Stimulated activated CD4-positive, alpha-beta T cell treated with anti-CD3 and anti-CD28 coated beads, TNF-alpha, amount 100 ng/mL, for 48 hours (primary cell): ENCODE measurements around the gene KMT5C.

Experiments used
- DNase-seq, 3 donors: peaks; one replicate each; pipeline ENCODE4 v3.0.0-alpha.2; 2020; ENCODE audit warnings: low read depth in 3 of 3

Gene KMT5C

GRCh38 chr19:55339105-55339888 lies at the start of gene KMT5C:
KMT5C (plus strand) TSS chr19:55339876; CDS start chr19:55341937, 2,061 bp downstream.
- DNase-seq: peak; percentile 100

- DNase-seq: no peak
Measured at GRCh38 chr19:55297267-55297666, 42.4 kb upstream of the KMT5C start.

- DNase-seq: no peak
Measured at GRCh38 chr19:55299991-55300390, 39.7 kb upstream of the KMT5C start.

- no peak for DNase-seq
Measured at GRCh38 chr19:55300886-55301458, 38.7 kb upstream of the KMT5C start.

- peak; percentile 86 to 96 (median 92) for DNase-seq
Measured at GRCh38 chr19:55301459-55302317, 38.0 kb upstream of the KMT5C start.

- DNase-seq: no peak
Measured at GRCh38 chr19:55302318-55302703, 37.4 kb upstream of the KMT5C start.

- no peak for DNase-seq
Measured at GRCh38 chr19:55303477-55303876, 36.2 kb upstream of the KMT5C start.

GRCh38 chr19:55304279-55304978 lies 35.2 kb upstream of the KMT5C start:
- peak in 1 of 3 donors; percentile 21 for DNase-seq

- no peak for DNase-seq
Measured at GRCh38 chr19:55304980-55305379, 34.7 kb upstream of the KMT5C start.

- DNase-seq: peak in 2 of 3 donors; percentile 16 to 37
Measured at GRCh38 chr19:55305491-55305890, 34.2 kb upstream of the KMT5C start.

GRCh38 chr19:55305983-55306562 lies 33.6 kb upstream of the KMT5C start:
- DNase-seq: no peak

GRCh38 chr19:55306712-55307111 lies 33.0 kb upstream of the KMT5C start:
- DNase-seq: no peak

GRCh38 chr19:55308281-55308680 lies 31.4 kb upstream of the KMT5C start:
- DNase-seq: no peak

GRCh38 chr19:55309448-55309847 lies 30.2 kb upstream of the KMT5C start:
- no peak for DNase-seq

GRCh38 chr19:55310498-55310897 lies 29.2 kb upstream of the KMT5C start:
- DNase-seq: no peak

GRCh38 chr19:55311397-55311796 lies 28.3 kb upstream of the KMT5C start:
- DNase-seq: no peak

GRCh38 chr19:55311797-55312196 lies 27.9 kb upstream of the KMT5C start:
- no peak for DNase-seq

- DNase-seq: no peak
Measured at GRCh38 chr19:55312621-55313512, 26.8 kb upstream of the KMT5C start.

GRCh38 chr19:55314396-55314795 lies 25.3 kb upstream of the KMT5C start:
- no peak for DNase-seq

GRCh38 chr19:55315956-55316525 lies 23.6 kb upstream of the KMT5C start:
- no peak for DNase-seq
